Inflammatory macrophage treated with lipopolysaccharide for 1 hour (primary cell): Measurements from ENCODE around the gene TSPAN6.

ENCODE experiments used
- DNase-seq, 2 donors: peaks; one replicate each; pipeline ENCODE4 v3.0.0-alpha.2; 2020 to 2022

Gene TSPAN6

DNA sequence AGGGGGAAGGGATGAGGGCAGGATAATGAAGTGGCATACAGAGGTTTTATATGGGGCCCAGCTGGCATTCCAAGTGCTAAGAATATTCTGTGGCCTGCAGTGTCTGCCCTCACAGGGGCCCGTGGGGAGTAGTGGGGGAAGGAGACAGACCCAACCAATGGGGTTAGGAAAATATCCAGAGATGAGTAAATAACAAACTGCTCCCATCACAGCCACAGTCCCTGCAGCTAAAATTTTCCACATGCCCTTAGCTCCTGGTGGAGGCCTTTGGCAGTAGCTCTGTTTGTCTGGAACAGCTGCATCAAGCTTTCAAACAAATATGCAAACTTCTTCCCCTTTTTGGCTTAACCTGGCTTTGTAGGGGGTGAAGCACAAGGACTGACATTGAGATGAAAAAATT is 10.5 kb upstream of the TSPAN6 start:
- no peak for DNase-seq

- DNase-seq, result no peak
Observed at GRCh38 chrX:100645106-100645505, 8.5 kb upstream of the TSPAN6 start.

DNA sequence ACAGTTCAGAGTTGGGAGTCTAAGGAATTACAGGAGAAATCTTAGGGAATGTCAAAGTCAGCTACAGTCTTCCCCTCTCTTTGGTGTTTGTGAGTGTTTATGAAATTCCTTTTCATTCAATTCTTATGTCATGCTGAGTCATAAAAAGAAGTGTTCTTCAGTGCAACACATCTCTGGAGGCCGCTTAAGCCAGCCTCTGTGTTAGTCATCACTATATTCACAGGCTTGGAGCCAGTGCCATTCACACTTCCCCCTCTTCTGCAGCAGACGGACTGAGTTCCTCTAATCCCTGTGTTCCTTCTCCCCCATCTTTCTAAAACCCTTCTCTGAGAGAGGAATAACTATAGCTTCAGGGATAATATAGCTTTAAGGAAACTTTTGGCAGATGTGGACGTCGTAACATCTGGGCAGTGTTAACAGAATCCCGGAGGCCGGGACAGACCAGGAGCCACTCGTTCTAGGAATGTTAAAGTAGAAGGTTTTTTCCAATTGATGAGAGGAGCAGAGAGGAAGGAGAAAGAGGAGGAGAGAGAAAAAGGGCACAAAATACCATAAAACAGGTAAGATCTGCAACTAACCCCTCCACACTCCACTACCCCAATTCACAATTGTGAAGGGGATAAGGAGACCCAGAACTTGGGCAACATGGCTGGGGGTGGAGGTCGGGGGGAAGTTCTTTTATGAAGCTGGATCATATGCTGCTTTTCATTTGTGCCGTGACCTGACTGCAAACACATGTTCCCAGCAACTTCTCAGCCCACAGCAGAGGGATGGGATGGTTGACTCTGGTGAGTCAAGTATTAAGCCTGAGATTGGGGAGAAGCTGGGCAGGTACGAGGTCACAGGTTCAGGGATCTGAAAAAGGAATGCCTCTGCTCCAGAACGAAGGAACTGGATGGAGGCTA is 7.6 kb upstream of the TSPAN6 start, which contains the start of gene SRPX2:
Gene SRPX2 (plus strand): TSS at position 244 of the 905 bp plus-strand sequence. CDS start 2,124 bp downstream, outside the sequence.
- peak; percentile 59 to 77 for DNase-seq

- DNase-seq, result no peak
Observed at GRCh38 chrX:100643212-100643611, 6.6 kb upstream of the TSPAN6 start.

- DNase-seq, result no peak
Observed at GRCh38 chrX:100642290-100642689, 5.7 kb upstream of the TSPAN6 start.

DNA sequence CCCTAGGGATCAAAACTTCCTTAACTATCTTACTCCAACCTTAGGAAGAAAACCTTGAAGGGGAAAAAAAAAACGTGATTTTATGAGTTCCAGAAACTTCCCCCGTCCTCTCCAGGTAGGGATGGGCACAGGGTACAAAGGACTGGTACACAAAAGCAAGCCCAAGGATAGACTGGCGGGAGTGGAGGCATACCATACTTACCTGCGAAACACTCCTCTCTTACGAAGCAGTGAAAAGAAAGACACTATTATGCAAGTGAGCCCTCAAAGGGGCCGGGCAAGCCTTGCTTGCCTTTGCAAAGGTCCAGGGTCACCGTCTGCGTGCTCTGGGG is 651 bp downstream of the TSPAN6 start:
- no peak for DNase-seq

- no peak for DNase-seq
Observed at GRCh38 chrX:100635040-100635439, 1.6 kb downstream of the TSPAN6 start.

DNA sequence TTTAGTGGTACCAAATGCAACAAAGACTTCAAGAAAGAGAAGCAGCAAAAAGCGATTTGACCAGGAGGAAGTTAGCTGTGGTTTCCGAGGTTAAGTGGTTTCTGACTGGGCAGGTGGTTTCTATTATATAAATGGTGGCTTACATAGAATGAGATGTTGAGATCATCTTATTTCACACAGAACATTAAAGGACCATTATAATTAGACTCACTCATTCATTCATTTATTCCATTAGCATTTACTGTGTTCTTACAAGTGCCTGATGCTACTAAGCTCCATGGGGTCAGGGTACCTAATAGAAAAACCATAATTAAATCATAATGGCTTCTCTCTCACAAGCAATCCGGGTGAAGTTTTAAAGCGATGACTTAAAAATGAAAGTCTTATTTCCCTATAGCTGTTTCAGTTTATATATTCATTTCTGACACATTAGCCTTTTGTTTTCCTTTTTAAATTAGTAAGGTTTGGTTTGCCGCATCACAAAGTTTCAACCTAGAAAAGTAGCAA is 10.6 kb downstream of the TSPAN6 start:
- DNase-seq, result no peak

DNA sequence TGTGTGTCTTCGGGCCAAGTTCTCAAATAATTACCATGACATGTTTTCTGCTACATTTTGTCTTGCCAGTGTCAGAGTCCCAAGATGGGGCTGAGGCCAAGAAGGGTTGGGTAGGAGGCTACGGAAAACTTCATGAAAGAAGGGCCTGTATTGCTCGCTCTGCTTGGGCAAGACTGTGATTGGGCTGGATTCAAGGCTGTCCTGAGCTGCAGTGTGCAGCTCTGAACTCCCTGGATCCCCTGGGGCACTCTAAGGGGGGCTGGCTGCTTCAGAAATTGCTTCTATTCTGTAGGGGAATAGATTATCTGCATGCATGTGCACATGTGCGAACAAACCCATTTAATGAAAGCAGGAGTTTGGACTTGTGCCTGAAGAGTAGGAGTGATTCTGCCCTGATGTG is 13.6 kb downstream of the TSPAN6 start:
- no peak for DNase-seq

- peak; percentile 2 to 21 for DNase-seq
Observed at GRCh38 chrX:100615005-100615404, 21.6 kb downstream of the TSPAN6 start.

GRCh38 chrX:100611951-100612350 is 24.7 kb downstream of the TSPAN6 start:
- no peak for DNase-seq

DNA sequence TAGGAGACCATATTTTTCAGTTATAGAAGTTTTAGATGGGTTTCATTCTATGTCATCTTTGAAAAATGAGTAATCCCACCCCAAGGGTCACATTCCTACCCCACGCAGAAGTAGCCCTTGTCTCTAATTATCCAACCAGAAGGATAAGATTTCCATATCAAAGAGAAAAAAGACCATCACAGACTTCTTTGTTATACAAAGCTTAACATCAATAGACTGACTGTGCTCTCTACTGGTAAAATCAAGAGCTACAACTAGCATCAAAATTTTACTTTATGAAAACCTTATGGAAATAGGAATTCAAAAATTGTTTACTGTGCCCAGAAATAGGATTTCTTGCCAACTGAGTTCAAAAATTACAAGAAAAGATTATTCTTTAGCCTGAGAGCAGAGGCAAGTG is 27.0 kb downstream of the TSPAN6 start:
- DNase-seq, result no peak

DNA sequence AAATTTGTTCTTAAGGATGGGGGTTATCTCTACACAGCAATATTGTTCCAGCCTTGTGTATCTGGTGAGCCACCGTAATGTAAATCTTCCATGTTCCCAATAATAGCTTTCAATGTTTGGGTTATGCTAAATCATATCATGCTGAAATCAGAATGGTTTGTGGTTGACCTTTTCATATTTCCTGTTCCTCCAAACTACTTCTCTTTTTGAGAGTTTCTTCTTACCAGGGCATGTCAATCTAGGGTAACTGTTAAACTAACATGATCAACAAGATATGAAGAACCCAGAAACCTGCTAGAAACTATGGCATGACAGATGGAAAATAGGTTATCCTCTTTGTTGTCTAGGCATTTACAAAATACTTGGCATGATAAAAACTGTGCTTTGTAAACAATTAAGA is 29.9 kb downstream of the TSPAN6 start:
- peak; percentile 3 to 16 for DNase-seq

DNA sequence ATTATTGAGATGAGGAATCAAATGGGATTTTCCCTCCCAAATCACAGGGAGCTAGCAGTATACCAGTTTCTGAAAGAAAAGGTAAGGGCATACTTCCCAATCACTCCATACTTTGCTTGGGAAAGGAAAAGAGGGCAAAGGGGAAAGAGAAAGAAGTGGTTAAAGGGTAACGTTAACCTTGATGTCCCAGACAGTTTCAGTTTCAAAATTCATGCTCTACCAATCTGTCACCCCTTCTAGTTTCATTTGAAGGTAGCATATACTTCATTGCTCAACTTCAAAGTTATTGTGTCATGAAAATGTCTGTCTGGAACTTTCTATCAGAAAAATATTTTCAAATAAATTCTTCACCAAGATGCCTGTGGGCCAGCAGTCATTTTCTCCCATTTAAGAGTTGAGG is 35.8 kb downstream of the TSPAN6 start:
- no peak for DNase-seq

- DNase-seq, result no peak
Observed at GRCh38 chrX:100600340-100600739, 36.3 kb downstream of the TSPAN6 start.

DNA sequence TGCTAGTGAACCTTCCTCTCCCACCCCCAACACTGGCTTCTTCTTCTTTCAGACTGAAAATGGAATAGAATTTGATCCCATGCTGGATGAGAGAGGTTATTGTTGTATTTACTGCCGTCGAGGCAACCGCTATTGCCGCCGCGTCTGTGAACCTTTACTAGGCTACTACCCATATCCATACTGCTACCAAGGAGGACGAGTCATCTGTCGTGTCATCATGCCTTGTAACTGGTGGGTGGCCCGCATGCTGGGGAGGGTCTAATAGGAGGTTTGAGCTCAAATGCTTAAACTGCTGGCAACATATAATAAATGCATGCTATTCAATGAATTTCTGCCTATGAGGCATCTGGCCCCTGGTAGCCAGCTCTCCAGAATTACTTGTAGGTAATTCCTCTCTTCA is 37.1 kb downstream of the TSPAN6 start:
- DNase-seq, result no peak

DNA sequence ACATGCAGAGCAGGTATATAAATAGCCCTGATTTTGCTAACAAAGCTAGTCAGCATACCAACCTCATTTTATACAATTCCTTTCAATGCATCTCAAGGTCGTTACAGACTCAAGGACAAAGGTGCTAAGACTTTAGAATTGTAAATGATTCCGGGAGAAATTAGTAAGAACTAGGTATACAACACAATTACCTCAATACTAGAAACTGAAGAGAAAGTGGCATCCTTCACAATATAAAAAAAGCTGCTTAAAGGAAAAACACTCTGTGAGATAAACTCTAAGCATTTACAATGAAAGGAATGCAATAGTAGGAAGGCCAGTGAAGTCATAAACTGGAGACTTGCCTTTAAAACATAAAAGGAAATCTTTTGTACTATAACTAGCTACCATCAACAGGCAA is 40.0 kb downstream of the TSPAN6 start:
- DNase-seq, result no peak

DNA sequence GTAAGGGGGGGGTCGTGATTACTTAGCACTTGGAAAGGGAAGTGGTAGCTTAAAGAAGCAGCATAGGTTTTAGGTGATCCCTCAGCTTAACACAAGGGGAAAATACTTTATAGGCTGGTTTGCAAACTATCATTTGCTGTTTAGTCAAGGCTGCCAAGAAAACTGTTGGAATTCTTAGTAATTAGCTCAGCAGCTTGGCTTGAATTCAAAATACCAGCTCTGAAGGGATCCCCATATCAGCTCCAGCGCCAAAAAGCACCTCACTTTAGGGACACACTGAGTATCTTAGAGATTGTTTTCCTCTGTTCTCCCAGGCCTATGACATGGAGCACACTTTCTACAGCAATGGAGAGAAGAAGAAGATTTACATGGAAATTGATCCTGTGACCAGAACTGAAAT is 43.0 kb downstream of the TSPAN6 start:
- DNase-seq, result no peak

DNA sequence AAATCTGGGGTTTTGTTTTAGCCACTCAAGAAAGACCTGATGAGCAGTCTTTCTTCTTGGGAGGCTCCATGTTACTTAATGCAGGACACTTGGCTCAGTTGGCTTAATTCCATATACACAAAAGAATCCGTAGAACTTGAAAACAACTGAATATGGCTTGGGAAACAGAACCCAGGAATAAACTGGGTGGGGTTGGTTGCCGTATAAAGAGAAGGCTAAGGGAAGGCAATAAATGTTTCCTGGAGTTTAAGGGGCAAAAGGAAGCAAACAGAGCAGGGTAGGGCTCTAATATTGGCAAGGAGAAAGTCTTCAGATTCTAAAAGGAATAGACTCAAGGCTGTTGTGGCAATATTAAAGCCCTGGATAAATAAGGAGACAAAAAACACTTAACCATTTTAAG is 43.5 kb downstream of the TSPAN6 start:
- DNase-seq, result no peak

- DNase-seq, result no peak
Observed at GRCh38 chrX:100591256-100592051, 45.2 kb downstream of the TSPAN6 start.

DNA sequence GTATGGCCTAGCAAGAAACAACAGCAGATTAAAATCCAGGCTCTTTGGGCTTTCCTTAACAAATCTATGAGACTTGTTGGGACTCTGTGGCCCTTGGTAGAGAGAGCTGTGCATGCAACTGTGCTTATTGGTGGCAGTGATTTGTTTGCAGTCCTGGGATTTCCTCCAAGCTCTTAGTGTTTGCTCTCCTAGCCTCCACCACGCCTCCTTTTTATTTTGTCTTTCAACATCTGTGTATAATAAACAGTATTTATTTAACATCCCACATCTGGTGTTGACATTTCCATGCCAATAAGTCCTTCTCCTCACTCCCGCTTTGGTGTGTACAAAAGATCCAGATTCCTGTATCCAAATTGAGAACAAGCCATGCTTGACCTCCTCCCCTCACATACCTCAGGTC is 48.7 kb downstream of the TSPAN6 start:
- DNase-seq, result no peak

DNA sequence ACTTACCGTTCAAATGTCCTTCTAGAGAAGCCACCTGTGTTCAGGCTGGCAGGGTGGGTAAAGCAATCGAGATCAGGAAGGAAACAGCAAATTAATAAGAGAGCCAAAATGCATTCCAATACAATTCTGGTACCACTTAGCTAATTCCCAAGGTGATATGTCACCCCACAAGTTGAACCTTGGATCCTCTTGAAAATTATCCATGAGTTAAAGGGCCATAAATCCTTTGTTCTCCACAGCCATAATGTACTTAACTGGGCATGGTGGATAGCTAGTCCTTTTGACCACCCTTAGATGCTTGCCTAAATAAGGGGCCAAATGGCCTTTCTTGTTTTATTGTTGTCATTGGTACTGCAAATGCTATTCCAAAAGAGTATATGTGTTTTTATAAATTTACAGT is 49.9 kb downstream of the TSPAN6 start:
- no peak for DNase-seq

- DNase-seq, result no peak
Observed at GRCh38 chrX:100584611-100585010, 52.0 kb downstream of the TSPAN6 start, which contains the start of gene TNMD. Gene TNMD (plus strand): TSS chrX:100584936. CDS start chrX:100585019, 83 bp downstream.
